HPDE6-E6E7 (cell line): ENCODE results near the gene DENND2D.

ENCODE experiments used
- DNase-seq: peaks from one replicate; pipeline ENCODE4 v3.0.0; 2011; ENCODE audit warnings: missing footprints; ENCODE audit errors: extremely low spot score

Gene DENND2D

GRCh38 chr1:111199881-111200801 lies at the start of gene DENND2D:
Gene DENND2D, minus strand, starts transcription at chr1:111200646. Its CDS starts 187 bp downstream, at chr1:111200459.
- DNase-seq, result no peak

GRCh38 chr1:111249960-111250359 lies 49.5 kb upstream of the DENND2D start:
- DNase-seq, result no peak

GRCh38 chr1:111247125-111247838 lies 46.8 kb upstream of the DENND2D start:
- DNase-seq, result no peak

- no peak for DNase-seq
Observed at GRCh38 chr1:111242805-111243523, 42.5 kb upstream of the DENND2D start.

GRCh38 chr1:111241797-111242196 lies 41.4 kb upstream of the DENND2D start:
- no peak for DNase-seq

GRCh38 chr1:111238056-111238795 lies 37.8 kb upstream of the DENND2D start:
- no peak for DNase-seq

- no peak for DNase-seq
Observed at GRCh38 chr1:111236806-111237205, 36.4 kb upstream of the DENND2D start.

GRCh38 chr1:111236379-111236778 lies 35.9 kb upstream of the DENND2D start:
- DNase-seq, result no peak

GRCh38 chr1:111234866-111235265 lies 34.4 kb upstream of the DENND2D start:
- peak; percentile 44 for DNase-seq

- peak; percentile 17 for DNase-seq
Observed at GRCh38 chr1:111234258-111234657, 33.8 kb upstream of the DENND2D start.

- no peak for DNase-seq
Observed at GRCh38 chr1:111232134-111232533, 31.7 kb upstream of the DENND2D start.

- no peak for DNase-seq
Observed at GRCh38 chr1:111228748-111229126, 28.3 kb upstream of the DENND2D start.

- DNase-seq, result peak; percentile 58
Observed at GRCh38 chr1:111227851-111228747, 27.7 kb upstream of the DENND2D start.

- DNase-seq, result no peak
Observed at GRCh38 chr1:111227434-111227833, 27.0 kb upstream of the DENND2D start, which contains the start of gene CHI3L2. Gene CHI3L2, plus strand, starts transcription at chr1:111227713. Its CDS starts 17 bp downstream, at chr1:111227730.

GRCh38 chr1:111225717-111226400 lies 25.4 kb upstream of the DENND2D start:
- DNase-seq, result no peak

- DNase-seq, result no peak
Observed at GRCh38 chr1:111225091-111225490, 24.6 kb upstream of the DENND2D start.

- no peak for DNase-seq
Observed at GRCh38 chr1:111223126-111223685, 22.8 kb upstream of the DENND2D start.

GRCh38 chr1:111222308-111223125 lies 22.1 kb upstream of the DENND2D start:
- peak; percentile 93 for DNase-seq
